Fibroblast of skin of right biceps (primary cell): ENCODE data around the gene PPP1R12C.
"Not testable (repeated sequence)": the region's sequence is repeated elsewhere in the genome, so short reads cannot be mapped to it uniquely, and the experiment has no call there.

ENCODE experiments used
- DNase-seq: peaks from one replicate; pipeline ENCODE4 v3.0.0-alpha.2; 2013

The PPP1R12C gene

DNA sequence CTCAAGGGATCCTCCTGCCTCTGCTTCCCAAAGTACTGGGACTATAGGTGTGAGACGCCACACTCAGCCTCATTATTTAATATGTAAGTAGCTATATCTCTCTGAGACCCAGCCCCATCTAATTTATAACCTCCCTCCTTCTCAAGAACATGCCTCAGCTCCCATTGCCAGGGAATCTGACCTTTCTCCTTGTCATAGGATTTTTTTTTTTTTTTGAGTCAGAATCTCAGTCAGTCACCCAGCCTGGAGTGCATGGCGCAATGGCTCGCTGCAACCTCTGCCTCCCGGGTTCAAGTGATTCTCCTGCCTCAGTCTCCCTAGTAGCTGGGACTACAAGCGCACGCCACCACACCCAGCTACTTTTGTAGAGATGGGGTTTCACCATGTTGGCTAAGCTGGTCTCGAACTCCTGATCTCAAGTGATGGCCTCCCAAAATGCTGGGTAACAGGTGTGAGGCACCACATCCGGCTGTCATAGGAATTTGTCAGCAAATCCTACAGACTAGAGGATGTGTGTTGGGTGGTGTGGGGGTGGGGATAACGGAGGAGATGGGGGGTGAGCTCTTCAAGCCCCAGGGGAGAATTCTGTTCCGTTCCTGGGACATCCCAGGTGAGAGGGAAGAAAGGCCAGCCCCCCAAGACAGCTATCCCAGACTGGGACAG lies 46.8 kb downstream of the PPP1R12C start:
- DNase-seq: no peak

DNA sequence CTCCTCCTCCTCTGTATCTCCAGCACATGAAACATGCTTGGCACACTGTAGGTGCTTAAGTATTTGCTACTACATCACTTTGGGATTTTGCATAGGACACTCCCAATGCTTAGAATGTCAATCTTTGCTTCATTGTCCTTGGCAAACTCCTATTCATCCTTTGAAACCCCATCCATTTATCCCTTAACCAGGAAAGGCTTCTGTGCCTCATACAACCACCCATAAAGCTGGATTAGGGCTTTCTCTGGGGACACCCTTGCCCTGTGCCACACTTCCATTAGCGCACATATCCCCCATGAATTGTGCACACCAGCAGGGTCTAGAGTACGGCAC lies 47.6 kb downstream of the PPP1R12C start:
- no peak for DNase-seq

DNA sequence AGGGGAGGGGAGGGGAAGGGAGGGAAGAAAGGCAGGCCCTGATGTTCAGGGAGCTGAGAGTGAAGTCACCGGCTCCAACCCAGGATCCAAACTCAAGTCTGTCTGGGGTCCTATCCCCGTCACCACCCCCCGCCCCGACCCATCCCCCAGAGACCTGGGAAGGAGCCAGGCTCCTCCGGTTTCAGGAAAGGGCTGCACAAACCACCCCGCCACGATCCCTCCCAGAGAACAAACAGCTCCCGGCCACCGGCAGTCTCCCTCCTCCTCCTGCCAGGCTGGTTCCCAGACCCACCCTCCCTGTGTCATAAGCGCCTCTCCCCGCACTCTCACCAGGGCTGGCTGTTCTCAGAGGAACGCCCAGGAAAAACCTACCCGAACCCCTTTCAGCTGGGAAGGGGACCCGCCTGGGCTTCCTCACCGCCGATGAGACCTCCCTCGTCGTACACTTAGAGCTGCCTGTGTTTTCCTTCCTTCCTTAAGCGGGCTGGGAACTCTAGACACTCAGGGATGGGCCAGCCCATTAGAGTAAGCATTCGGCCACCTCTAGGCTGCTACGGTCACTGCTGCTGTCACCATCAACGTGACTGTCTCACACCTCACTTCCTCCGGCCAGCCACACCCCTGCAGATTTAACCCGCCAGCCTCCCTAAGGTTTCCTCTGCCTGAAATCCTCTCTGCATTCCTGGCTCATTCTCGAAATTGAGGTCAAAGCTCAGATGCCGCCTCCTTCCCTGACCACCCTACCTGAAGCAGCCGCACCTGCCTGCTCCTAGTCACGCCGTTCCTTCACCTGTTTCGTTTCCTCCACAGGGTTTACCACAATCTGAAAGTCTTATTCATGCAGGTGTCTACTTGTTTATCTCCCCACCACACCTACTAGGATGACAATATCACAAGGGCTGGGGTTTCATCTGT lies 48.2 kb downstream of the PPP1R12C start:
- DNase-seq: no peak

DNA sequence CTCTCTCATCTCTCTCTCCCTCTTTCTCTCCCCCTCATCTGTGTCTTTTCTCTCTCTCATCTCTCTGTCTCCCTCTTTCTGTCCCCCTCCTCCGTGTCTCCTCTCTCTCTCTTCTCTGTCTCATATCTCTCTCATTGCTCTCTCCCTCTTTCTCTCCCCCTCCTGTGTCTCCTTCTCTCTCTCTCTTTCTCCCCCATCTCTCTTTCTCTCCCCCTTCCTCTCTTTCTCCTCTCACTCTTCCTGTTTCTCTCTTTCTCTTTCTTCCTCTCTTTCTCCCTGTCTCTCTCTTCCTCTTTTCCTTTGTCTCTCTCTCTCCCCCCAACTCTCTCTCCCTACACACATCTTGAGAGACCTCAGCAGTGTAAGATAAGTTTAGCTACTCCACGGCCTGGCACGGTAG lies 49.6 kb downstream of the PPP1R12C start:
- DNase-seq: no peak

DNA sequence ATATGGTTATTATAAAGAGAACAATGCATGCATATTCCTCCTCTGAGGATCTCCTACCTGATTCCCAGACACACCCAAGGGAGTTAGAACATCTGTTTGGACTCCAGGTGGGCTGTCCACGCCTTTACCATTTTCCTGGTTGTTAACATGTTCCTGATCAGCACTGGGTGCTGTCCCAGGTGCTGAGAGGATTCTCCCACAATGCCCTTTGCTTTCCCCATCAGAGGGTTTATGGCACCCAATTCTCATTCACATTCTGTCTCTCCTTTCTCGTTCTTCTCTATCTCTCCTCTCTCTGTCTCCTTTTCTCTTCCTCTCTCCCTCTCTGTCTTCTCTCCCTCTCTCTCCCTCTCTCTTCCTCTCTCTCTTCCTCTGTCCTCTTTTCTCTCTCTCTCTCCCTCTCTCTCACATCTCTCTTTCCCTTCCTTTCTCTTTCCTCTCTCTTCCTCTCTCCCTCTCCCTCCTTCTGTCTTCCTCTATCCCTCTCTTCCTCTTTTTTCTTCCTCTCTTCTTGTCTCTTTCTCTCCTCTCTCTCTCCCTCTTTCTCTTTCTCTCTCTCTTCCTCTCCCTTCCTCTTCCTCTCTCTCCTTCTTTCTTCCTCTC lies 51.2 kb downstream of the PPP1R12C start:
- no peak for DNase-seq

DNA sequence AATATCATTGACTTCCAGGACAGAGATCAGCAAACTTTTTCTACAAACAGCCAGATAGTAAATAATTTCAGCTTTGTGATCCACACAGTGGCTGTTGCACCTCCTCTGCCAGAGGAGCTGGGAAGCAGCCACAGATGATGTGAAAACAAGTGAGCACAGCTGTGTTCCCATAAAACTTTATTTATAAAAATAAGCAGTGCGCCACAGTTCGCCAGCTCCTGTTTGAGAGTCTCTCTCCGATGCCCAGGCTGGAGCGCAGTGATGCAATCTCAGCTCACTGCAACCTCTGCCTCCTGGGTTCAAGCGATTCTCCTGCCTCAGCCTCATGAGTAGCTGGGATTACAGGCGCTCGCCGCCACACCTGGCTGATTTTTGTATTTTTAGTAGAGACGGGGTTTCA lies 51.9 kb downstream of the PPP1R12C start:
- not testable (repeated sequence) for DNase-seq

DNA sequence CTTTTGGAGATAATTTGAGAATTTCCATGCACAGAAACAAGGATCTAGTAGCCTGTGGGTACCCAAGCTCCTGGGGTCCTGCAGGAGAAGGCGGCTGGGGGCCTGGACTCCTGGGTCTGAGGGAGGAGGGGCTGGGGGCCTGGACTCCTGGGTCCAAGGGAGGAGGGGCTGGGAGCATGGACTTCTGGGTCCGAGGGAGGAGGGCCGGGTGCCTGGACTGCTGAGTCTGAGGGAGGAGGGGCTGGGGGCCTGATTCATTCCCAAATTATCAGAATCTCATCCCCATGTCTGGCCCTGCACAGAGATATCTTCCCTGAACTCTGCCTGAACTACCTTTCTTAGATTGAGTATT lies 54.0 kb downstream of the PPP1R12C start:
- no peak for DNase-seq

DNA sequence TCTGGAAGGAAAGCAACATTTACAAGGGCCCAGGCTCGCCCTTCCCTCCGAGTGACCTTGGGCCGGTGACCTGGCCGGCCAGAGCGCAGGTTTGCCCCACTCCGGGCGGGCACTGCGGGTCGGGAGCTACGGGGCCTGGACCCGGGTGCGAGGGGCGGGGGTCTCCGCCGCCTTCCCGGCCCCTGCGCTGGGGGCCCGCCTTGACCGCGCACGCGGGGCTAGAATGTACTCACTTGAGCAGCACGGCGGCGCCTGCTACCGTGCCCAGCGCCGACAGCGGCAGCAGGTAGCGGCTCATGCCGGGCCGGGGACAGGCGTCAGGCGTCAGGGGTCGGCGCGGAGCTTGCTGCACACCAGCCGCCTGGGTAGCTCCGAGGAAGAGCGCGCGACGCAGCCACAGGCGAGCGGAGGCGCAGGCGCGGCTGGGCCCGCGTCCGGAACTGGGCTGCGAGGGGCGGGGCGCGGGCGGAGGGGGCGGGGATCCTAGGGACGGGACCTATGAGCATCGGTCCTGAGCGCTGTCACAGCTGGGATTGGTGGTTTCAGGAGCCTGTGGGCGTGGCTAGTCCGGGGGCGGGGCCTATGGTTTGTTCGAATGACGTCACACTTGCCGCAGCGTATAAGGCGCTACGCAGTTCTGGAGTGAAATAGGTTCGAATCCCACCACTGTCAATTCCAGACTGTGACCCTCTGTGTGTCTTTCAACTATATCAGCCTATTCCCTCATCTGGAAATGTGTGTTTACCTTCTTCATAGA lies 54.5 kb downstream of the PPP1R12C start, which contains the start of gene RDH13:
TSS of gene RDH13 (minus strand) at position 414 of the 757 bp plus-strand sequence. CDS start at position 298, 116 bp downstream.
- DNase-seq: peak; percentile 94

DNA sequence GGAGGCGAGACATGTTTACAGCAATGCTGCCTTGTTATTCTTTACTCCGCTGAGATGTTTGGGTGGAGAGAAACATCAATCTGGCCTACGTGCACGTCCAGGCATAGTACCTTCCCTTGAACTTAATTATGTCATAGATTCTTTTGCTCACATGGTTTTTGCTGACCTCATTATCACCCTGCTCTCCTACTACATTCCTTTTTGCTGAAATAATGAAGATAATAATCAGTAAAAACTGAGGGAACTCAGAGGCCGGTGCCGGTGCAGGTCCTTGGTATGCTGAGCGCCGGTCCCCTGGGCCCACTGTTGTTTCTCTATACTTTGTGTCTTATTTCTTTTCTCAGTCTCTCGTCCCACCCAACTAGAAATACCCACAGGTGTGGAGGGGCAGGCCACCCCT lies 57.1 kb downstream of the PPP1R12C start:
- not testable (repeated sequence) for DNase-seq

DNA sequence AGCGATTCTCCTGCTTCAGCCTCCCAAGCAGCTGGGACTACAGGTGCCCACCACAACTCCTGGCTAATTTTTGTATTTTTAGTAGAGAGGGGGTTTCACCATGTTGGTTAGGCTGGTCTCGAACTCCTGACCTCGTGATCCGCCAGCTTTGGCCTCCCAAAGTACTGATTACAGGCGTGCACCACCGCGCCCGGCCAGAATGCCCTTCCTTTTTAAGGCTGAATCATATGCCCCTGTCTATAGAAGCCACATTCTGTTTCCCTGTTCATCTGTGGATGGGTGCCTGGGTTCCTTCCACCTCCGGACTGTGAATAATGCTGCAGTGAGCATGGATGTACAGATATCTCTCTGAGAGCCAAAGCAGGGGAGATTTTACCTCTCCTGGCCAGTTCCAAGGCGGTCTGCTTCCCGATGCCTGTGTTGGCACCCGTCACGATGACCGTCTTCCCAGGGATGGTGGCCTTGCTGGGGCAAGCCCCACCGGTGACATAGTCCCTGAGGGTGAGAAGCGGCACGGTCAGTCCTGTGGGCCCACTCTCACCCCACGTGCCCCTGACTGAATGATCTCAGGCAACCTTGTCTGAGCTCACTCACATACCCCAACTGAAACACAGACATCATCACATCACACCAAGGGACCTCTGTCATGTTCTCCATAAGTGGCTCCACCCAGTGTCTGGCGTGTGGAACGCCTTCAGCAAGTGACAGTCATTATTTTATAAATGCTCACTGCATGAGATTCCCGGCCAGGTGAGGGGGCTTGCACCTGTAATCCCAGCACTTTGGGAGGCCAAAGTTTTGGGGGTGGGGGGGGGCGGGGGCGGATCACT lies 58.4 kb downstream of the PPP1R12C start:
- DNase-seq: no peak

DNA sequence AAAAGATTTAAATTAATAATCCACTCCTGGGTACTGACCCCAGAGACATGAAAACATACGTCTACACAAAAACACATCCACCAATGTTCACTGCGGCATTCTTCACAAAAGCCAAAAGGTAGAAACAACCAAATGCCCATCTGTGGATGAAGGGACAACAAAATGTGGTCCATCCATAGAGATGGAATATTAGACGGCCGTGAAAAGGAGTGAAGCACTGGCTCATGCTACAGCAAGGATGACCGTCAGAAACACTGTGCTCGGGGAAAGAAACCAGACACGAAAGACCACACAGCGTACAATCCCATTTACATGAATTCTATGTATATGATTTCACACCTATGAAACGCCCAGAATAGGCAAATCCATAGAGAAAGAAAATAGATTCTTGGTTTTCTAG lies 60.6 kb downstream of the PPP1R12C start:
- no peak for DNase-seq

DNA sequence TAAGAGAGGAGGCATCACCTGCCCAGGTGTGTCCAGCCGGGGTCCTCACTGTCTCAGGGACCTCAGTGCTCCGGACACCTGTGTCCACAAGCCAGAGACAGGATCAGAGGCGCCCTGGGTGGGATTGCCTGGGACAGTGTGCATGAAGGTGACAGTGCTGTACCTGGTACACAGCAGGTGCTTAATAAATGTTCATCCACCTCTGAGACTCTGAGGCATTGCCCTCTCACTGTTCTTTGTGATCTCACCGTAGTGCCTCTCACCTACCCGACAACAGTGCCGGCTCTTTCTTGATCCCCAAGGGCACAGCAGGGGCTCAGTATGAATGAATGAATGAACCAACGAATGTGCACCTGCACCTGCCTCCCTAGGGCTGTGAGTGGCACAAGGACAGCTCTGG lies 63.7 kb downstream of the PPP1R12C start:
- DNase-seq: no peak

DNA sequence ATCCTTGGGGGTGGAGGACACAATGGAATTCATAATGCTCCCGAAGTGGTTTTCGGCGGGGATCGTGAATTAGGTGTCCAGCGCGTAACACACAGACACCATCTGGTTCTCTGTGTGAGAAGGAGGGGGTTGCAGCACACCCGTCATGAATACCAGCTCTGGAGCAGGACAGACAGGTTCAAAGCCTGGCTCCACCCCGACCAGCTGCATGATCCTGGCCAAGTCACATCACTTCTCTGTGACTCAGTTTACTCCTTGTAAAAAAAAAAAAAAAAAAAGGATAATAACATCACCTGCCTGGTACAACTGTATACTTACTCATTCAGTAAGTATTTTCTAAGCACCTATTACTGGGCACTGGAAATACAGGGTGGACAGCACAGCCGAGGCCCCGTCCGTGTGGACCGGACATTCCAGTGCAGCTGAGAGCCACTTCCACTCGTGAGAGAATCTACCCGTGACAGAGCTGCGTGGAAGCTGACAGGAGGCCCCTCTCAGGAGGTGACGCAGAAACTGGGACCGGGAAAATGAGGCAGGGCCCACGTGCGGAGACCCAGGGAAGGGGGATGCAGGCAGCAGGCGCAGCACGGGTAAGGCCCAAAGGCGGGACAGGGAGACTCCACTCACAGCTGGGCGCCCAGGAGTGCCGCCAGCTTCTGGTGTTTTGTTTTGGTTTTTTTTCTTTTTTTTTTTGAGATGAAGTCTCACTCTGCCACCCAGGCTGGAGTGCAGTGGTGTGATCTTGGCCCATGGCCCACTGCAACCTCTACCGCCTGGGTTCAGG lies 66.5 kb downstream of the PPP1R12C start:
- DNase-seq: no peak

DNA sequence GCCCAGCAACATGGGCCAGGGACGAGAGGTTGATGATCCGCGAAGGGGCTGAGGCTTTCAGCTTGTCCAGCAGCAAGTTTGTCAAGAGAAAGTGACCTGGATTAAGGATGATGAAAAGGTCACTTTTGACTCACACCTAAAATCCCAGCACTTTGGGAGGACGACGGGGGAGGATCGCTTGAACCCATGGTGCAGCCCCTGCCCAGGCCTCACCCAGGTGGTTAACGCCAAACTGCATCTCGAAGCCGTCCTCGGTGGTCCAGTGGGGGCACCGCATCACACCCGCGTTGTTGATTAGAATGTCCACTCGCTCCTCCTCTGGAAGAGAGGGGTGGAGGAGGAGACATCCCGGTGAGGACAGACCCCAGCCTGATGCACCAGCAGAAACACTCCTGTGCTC lies 69.0 kb downstream of the PPP1R12C start:
- DNase-seq: no peak

DNA sequence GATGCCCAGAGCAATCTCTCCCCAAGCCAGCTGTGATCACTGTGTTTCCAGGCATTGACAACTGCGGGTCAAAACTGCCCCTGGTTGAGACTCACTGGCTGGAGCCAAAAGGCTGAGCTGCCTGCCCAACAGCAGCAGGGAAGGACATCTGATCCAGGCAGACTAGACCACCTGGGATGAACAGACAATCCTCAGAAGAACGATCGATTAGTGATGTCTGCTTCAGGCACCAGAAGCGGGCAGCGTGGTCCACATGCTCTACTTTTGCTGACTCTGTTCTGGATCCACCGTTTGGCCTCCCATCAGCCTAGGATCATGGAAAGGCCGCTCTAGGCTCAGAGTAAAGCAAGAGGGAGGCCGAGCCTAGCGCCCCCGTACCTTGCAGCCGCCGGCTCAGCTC lies 69.5 kb downstream of the PPP1R12C start:
- DNase-seq: no peak

DNA sequence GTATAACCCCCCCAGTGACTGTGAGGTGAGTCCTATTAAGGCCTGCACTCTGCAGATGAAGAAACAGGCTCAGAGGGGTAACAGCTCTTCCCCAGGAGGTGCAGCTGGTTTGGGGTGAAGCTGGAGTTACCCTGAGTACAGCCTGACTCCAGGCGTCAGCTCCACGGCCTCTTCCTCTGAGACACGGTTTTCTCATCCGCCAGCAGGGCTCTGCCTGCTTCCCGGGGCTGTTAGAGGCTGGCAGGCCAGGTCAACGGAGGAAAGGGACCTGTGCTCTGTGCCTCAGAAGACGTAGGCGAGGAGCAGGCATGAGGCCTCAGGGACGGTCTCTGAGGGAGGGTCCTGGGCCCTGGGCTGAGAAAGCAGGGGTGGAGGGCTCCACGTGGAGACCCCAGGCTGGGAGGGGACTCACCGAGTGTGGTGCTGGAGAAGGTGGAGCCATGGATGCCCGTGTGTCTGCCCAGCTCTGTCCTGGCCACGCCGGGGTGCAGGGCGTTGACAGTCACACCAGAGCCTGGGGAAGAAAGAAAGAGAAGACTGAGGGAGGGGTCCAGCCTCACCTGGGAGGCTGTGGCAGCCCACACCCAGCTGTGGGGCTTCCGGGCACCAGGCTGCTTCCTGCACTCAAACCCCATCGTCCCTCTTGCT lies 70.3 kb downstream of the PPP1R12C start:
- DNase-seq: no peak

DNA sequence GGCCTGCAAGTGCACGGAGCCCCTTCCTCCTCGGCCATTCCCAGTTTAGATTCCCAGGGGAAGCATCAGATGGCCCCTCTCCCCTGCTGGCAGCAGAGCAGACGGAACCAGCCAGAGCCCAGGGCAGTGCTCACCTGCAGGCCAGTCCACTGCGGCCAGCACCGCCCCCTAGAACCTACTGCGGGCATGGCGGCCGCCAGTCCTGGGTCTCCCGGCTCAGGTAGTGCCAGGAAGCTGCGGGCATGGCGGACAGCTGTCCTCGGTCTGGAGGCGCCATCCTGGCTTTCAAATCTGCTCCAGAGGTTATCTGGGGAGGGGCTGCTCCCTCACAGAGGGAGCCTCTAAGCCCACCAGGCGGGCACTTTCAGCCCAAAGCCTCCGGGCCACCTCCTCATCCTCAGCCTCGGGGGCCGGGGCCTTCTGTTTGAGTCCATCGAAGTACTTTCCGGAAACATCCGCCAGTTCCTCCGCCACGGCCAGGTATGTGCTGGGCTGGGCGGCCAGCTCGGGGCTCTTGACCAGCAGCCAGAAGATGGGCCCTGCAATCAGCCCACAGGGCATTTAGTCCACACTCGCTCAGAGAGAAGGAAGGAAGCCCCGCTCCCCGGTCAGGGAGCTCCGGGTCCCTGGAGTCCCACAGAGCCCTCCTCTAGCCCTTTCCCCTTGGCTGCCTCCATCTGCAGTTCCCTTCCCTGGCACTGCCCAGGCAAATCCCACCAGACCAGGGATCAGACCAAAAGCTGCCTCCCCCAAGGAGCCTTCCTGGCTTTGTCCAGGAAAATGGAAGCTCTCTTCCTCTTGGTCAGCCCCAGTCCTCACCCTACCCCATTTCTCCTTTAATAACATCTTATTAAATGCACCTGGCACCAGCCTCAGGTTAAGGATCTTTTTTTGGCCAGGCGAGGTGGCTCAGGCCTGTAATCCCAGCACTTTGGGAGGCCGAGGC lies 72.4 kb downstream of the PPP1R12C start:
- no peak for DNase-seq

DNA sequence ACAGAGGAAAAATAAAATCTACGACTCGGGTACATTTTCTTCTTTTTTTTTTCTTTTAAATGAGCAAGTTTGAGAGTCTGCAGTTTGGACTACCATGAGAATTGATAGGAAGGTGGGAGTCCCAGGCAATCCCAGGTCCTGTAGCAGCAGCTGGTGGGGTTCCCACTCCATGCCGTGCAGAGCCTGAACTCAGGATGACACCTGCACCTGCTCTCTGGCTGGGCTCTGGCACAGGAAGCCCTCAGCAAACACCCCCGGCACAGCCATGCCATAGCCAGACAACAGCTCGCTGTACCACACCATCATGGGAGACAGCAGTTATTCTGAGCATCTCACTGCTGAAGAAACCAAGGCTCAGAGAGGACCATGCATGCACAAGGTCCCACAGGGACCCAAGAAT lies 73.2 kb downstream of the PPP1R12C start:
- no peak for DNase-seq

DNA sequence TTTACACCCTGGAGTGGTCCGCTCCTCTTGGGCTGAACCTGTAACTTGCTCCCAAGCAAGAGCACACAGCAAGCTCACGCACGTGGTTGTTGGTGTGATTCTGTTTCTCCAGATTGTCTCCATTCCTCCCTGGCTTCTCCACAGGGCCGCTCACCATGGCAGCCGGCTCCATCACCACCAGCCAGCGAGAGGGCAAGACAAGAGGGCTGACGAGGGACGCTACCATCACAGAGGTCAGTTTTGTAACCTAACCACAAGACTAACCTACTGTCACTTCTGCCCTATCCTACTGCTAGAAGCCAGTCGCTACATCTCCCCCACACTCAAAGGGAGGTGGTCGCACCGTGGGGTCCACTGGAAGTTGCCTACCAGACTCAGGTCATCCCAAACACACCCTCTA lies 74.7 kb downstream of the PPP1R12C start:
- DNase-seq: no peak

DNA sequence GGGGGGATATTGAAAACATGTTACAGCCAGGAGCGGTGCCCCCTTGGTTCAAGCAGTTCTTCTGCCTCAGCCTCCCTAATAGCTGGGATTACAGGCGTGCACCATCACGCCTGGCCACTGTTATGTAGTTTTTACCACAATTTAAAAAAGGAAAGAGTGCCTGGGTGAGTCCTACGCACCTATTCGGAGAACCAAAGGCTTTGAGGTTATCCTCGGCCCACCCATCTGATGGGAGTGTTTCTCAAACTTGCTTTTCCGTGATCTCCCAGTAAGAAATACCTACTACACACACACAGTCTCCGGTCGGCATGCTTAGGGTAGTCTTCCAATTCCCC lies 75.1 kb downstream of the PPP1R12C start:
- DNase-seq: no peak
